Measurements from ENCODE around the gene SCYGR6. TPM values are rescaled to one million over a fixed set of nuclear protein-coding genes. Genes with fewer than 3 reads are reported as not detected.
"Not testable (repeated sequence)": the region's sequence is repeated elsewhere in the genome, so short reads cannot be mapped to it uniquely, and the experiment has no call there.

The SCYGR6 gene, protein sequence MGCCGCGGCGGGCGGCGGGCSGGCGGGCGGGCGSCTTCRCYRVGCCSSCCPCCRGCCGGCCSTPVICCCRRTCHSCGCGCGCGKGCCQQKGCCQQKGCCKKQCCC
- total RNA-seq, result not detected

DNA sequence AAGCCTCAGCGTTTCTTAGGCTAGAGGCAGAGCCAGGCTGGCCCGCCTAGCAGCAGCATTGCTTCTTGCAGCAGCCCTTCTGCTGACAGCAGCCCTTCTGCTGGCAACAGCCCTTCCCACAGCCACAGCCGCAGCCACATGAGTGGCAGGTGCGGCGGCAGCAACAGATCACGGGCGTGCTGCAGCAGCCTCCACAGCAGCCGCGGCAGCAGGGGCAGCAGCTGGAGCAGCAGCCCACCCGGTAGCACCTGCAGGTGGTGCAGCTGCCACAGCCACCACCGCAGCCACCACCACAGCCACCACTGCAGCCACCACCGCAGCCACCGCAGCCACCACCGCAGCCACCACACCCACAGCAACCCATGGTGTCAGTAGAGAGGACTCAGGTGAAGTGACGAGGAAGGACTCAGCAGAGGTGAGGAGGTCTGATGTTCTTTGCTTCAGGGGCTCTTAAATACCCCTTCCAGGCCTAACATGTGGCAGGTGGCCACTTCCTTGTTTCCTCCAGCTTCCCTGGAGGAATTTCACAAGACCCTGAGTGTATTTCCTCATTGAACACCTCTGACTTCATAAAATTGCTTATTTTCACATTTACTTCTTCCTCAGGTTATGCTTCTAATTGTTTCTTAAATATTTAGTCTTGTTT, at the start of gene SCYGR6:
TSS of gene SCYGR6 (minus strand) at position 364 of the 646 bp plus-strand sequence. CDS start at position 364, 0 bp downstream.
- no peak for DNase-seq (ENCODE audit: low read depth in 2 of 3, low spot score in 2 of 3)

DNA sequence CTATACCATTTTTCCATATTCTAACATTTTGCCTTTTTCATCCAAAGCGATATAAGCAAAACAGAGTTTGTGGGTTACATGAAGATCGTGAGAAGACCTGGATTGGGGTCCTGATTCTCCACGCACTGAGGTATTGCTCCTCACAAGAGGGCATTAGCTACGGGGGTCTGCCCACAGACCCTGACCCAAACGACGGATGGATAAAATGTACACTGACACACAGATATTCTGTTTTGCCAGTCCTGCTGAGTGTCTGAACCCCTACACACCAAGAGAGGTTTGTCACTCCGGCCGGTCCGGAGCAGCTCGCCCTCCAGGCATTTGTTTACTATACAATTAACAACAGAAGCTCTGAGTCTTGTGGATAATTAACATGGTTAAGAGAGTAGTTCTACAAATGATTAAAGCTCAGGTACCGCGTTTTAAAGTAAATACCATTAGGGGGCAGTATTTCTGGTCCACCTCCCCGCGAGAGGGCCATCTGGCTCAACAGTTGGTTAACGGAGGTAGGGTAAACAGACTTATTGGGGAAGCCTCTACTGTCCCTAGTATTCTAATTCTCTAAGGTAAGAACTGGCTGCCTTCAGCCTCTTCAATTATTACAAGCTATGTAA, 49.6 kb upstream of the SCYGR6 start:
- DNase-seq (ENCODE audit: low read depth in 2 of 3, low spot score in 2 of 3), result no peak

DNA sequence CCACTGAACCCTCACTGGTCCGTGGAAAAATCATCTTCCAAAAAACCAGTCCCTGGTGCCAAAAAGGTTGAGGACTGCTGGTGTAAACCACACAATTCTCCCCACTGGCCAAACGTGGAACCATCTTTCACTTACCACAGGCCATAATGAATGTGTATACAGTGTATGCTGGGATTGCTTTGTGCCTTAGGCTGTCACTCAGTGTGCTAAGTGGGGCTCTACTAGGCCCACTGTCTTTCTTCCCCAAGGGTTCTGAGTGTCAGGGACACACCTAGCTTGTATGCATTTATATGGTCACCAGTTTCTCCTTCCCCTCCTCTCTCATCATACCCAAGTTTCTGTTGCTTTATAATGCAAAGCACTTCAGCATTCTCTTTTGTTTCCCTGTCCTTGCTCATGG, 48.4 kb upstream of the SCYGR6 start:
- DNase-seq (ENCODE audit: low read depth in 2 of 3, low spot score in 2 of 3), result no peak

DNA sequence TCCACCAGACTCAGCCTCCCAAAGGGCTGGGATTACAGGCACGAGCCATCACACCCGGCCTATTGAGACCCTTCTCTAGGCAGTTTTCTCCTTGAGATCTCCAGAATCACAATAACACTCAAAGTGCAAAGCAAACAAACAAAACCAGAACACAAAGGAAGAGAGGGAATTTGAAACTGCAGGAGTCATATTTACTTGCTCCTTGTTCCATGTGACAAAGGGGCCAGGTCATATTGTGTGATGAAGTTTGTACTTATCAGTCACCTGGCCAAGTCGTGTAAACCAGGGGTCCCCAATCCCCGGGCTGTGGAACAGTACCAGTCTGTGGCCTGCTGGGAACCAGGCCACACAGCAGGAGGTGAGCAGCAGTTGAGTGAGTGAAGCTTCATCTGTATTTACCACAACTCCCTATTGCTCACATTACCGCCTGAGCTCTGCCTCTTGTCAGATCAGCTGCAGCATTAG, 47.7 kb upstream of the SCYGR6 start:
- DNase-seq (ENCODE audit: low read depth in 2 of 3, low spot score in 2 of 3), result no peak

DNA sequence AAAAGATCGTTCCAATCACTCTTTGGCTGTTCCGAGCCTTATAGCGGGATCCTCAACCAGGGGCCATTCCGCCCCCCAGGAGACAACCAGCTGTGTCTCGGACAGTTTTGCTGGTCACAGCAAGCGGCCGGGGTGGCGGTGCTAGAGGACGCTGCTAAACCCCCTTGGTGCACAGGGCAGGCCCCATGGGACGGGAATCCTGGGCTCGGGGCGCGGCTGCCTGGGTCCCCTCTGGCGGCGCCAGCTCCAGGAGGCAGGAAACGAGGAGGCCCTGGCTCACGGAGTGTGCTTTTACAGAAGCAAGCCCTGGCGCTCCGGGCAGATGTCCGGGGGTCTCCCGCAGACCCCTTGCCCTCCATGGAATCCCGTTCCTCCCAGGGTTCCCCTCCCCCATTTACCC, 43.3 kb upstream of the SCYGR6 start:
- DNase-seq (ENCODE audit: low read depth in 2 of 3, low spot score in 2 of 3), result no peak

DNA sequence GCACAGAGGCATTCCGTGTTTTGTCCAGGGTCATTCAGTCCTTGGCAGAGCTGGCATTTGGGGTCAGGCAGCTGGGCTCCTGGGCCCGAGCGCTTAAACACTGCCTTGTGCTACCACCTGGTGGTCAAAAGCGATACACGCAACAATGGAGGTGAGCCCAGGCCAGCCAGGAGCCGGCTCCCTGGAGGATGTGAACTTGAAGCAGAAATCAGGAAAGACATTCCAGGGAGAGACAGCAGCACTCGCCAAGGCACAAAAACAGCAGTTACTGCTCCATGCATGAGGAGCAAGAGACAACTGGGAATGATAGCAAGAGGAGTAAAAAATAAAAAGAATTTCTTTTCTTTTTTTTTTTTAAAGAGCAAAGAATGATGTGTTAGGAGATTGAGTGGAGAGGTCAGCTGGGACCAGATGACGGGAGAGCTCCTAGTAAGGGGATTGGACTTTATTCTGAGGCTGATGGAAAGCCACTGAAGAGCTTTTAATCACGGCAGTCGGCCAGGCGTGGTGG, 41.9 kb upstream of the SCYGR6 start:
- DNase-seq (ENCODE audit: low read depth in 2 of 3, low spot score in 2 of 3), result peak; percentile 14 to 68 (median 48)

DNA sequence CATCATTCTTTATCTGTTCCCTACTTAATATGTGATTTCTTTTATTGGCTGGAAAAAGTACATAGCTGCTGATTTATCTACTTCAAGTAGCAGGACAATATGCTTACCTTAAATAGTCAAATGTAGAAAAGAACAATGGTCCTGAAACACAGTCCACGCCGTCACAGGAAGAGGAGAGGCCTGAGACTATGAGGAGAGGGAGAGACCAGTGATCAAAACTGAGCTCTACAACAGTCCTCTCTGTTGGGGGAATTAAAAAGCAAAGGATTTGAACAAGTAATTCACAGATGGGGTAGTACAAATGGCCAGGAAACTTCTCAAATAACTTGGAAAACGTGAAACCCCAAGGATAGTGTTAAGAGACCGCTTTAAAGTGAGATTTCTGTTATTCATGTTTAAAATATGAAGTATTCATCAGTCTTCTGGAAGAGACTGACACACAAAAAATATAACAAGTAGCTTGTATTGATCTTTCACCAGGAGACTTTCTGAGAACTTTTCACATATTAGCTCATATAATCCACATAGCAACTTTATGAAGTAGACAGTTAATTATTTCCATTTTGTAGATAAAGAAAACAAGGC, 41.3 kb upstream of the SCYGR6 start:
- no peak for DNase-seq (ENCODE audit: low read depth in 2 of 3, low spot score in 2 of 3)

DNA sequence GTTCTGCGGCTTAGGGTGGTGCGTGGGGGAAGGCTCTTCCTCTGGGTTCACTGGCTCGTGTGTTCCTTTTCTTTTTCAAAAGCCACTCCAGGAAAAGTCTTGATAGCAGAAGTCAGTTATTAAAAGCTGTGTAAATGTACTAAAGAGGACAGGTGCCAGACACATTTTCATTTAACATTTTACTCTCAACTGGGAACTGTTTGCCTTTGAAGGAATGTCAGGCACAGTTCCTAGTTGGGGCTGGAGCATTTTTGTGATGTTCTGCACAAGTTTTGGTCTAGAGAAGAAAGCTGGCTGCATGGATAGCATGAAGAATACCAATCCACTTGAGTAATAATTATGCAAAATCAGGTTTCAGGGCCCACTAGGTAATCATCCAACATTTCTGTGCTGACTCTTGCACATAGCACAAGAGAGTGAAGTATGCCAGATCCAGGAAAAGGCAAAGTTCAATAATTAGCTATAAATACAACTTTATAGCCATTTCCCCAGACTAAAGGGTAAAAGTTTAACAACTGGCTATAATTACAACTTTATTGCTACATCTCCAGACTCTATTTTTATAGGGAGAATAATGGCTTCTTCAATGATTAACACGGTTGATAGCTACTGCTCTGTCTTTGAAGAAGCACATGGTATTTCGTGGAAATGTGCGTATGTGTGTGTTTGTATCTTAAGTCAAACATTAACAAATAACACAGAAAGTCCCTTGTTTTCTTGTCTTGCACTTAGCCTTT, 37.4 kb upstream of the SCYGR6 start:
- DNase-seq (ENCODE audit: low read depth in 2 of 3, low spot score in 2 of 3), result no peak

DNA sequence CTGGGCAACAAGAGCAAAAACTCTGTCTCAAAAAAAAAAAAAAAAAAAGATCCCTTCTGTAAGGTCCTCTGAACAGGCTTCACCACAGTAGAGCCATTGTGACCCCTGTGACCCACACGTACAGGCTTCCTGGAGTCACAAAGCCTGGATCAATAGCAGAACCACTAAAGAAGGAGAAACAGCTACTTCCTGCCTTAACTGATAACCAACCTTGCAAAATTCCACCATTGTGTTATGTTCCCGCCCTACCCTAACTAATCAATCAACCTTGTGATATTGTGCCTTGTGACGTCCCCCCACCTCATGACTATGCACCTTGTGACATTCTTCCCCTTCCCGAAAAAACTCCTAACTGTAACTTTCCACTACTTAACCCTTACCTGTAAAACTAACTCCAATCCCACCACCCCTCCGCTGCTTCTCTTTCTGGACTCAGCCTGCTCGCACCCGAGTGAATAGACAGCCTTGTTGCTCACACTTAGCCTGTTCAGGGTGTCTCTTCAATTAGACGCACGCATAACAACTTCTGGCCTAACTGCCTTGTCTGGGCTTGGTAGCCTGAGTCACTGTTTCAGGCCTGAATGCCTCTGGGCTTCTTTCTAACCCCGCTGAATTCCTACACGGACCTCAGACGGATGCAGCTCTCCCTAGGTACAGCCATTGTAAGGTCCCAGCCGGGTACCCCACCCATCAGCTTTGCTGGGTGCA, 35.0 kb upstream of the SCYGR6 start:
- DNase-seq (ENCODE audit: low read depth in 2 of 3, low spot score in 2 of 3), result peak in 1 of 3 donors; percentile 3

DNA sequence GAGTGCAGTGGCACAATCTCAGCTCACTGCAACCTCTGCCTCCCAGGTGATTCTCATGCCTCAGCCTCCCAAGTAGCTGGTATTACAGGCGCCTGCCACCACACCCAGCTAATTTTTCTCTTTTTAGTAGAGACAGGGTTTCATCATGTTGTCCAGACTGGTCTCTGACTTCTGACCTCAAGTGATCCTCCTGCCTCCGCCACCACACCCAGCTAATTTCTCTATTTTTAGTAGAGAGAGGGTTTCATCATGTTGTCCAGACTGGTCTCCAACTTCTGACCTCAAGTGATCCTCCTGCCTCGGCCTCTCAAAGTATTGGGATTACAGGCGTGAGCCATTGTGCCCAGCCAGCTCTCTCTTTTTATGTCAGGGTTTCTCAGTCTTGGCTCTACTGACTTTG, 31.7 kb upstream of the SCYGR6 start:
- DNase-seq (ENCODE audit: low read depth in 2 of 3, low spot score in 2 of 3), result not testable (repeated sequence)

DNA sequence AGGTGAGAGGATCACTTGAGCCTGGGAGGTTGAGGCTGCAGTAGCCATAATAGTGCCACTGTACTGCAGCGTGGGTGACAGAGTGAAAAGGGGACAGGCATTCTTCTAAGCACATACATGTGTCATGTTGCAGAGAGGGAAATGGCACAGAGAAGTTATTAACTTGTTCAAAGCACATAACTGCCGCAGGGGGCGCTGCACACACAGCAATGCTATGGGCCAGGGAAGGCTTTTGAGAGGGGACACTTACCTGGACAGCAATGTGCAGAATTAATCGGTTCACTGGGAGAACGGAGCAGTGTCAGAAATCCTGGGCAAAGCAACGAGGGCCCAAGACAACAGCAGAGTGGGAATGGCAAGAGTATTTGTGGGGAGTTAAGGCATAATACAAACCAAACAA, 23.5 kb upstream of the SCYGR6 start:
- no peak for DNase-seq (ENCODE audit: low read depth in 2 of 3, low spot score in 2 of 3)

DNA sequence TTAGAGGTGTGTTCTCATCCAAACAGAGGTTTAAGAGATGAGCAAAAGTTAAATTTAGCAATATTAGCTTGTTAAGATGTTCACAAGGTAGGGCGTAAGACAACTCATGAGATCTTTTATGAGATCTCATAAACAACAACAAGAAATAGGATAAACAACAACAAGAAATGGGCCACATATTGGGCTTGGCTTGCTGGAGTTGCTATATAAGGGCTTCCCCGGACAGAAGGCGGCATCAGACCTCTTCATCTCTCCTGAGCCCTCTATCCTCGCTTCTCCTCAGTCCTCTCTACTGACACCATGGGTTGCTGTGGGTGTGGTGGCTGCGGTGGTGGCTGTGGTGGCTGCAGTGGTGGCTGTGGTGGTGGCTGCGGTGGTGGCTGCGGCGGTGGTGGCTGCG, 21.0 kb upstream of the SCYGR6 start, which contains the start of gene SCYGR8:
TSS of gene SCYGR8 (plus strand) at position 301 of the 400 bp plus-strand sequence. CDS start at position 301, 0 bp downstream.
- no peak for DNase-seq (ENCODE audit: low read depth in 2 of 3, low spot score in 2 of 3)

DNA sequence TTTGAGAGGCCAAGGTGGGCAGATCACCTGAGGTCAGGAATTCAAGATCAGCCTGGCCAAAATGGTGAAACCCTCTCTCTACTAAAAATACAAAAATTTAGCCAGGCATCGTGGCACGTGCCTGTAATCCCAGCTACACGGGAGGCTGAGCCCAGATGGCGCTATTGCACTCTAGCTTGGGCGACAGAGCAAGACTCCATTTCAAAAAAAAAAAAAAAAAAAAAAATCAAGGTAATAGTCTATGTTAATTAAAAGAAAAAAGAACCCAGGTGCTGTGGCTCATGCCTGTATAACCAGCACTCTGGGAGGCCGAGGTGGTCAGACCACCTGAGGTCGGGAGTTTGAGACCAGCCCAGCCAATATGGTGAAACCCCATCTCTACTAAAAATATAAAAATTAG, 16.1 kb upstream of the SCYGR6 start:
- not testable (repeated sequence) for DNase-seq (ENCODE audit: low read depth in 2 of 3, low spot score in 2 of 3)

DNA sequence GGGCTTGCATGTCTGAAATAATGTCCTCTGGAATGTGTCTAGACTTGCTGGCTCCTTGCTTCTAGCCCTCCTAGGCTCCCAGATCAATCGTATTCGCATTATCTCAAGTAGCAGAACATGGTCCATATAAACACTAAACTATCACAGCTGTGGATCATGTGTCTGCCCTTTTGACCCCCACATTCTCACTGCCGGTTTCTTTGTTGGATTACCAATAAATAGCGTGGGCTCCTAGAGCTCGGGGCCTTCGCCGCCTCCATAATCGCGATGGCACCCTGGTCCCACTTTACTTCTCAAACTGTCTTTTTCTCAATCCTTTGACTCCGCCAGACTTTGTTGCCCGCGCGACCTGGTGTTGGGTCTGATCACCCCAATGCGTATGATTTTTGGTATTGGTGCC, 14.8 kb upstream of the SCYGR6 start:
- DNase-seq (ENCODE audit: low read depth in 2 of 3, low spot score in 2 of 3), result no peak

DNA sequence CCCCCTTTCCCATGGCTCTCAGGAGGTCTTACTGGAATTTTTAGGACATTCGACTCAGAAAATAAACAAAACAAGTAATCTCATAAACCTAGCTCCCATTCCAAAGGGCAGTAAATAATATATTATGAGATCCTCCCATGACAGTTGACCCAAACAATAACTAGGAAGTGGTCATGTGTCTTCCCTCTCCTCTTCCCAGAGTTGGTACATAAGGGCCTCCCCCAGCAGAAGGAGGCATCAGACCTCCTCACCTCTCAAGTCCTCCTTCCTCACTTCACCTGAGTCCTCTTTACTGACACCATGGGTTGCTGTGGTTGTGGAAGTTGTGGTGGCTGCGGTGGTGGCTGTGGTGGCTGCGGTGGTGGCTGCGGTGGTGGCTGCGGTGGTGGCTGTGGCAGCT, 3.5 kb upstream of the SCYGR6 start, which contains the start of gene SCYGR7:
TSS of gene SCYGR7 (plus strand) at position 301 of the 400 bp plus-strand sequence. CDS start at position 301, 0 bp downstream.
- DNase-seq (ENCODE audit: low read depth in 2 of 3, low spot score in 2 of 3), result no peak

DNA sequence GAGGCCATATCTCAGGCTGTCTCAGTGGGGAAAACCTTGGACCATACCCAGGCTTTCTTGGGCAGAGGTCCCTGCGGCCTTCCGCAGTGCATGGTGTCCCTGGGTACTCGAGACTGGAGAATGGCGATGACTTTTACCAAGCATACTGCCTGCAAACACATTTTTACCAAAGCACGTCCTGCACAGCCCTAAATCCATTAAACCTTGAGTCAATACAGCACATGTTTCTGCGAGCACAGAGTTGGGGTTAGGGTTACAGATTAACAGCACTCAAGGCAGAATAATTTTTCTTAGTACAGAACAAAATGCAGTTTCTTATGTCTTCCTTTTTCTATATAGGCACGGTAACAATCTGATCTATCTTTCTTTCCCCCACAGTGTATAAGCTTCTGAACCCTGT, 1.7 kb downstream of the SCYGR6 start:
- not testable (repeated sequence) for DNase-seq (ENCODE audit: low read depth in 2 of 3, low spot score in 2 of 3)

DNA sequence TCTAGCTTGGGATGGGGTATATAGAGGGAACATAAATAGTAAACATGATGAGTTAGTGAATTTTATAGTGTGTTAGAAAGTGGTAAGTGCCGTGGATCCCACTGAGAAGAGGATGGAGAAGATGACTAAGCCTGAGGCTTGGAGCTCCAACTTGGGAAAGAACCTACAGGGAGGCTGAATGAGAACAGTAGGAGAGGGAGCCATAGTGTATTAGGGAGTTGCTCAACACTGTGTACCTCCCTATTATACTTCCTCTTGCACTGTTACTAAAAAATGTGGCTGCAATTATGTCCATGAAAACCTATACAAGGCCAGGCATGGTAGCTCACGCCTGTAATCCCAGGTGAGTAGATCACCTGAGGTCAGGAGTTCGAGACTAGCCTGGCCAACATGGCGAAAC, 3.9 kb downstream of the SCYGR6 start:
- DNase-seq (ENCODE audit: low read depth in 2 of 3, low spot score in 2 of 3), result no peak

DNA sequence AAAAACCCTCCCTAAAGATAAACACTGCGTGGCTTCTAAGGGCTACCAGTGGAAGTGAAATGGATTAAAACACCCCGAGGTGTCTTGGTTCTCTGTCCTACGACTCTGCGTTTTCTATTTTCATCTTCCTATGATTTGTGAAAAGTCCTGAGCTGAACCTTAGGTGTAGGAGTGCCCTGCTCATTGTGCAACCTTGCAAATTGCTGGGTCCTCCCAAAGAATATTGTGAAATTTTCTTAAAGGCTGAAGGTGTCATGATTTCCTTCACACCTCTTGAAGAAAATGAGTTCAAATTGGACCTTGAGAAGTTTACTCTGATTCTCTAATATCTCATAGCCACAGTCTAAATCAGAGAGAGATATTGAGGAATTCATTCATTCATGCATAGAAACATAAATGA, 4.9 kb downstream of the SCYGR6 start:
- no peak for DNase-seq (ENCODE audit: low read depth in 2 of 3, low spot score in 2 of 3)

DNA sequence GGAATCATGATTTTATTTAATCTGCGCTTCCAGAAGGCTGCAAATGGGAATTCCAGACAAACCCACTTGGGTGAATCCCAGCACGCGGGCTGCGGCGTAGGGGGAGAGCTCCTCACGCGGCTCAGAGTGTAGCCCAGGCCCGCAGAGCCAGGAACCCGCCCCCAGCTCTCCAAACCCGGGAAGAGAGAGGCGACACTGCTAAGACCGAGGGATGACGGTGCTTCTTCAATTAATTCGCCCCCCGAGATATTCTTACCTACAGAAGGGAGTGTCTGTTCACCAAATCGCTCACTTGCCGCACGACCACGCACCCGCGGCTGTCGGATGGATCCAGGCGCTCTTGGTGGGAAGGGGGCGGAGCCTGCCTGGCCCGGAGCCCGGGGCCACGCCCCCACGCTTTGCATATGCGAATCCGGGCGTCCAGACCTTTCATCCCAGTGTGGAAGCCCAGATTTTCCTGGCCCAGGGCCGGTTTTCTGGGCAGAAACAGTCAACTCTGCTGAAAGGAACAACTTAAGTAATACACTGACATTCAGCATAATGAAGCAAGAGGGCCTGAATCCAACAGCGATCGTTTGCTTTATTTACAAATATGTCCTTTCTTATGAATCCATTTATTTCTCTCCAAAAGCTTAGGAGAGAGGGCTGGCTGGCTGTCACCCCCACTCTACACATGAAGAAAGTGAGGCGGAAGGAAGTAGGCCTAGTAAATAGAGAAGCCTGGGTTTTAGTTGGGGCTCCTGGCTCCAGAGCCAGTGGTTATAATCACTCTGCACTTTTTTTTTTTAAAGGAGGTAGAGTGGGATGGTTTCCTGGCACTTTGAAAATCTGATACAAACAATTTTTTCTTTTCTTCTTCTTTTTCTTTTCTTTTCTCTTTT, 6.6 kb downstream of the SCYGR6 start, which contains the start of gene SLC19A3:
TSS of gene SLC19A3 (minus strand) at position 342 of the 881 bp plus-strand sequence. CDS start 15,710 bp downstream, outside the sequence.
- peak in 1 of 3 donors; percentile 3 for DNase-seq (ENCODE audit: low read depth in 2 of 3, low spot score in 2 of 3)
